Activated T-cell treated with anti-CD3 and anti-CD28 coated beads for 24 hours (primary cell): ENCODE data around the gene ZFP62.
A peak's percentile ranks its signal among the peaks of the same experiment; 100 is the strongest.

Experiments
- DNase-seq: peaks from one replicate; pipeline ENCODE4 v3.0.0-alpha.2; 2020; ENCODE audit warnings: low read depth

The ZFP62 gene

GRCh38 chr5:180810210-180810958, 50.7 kb downstream of the ZFP62 start:
- DNase-seq, result peak; percentile 91

- peak; percentile 82 for DNase-seq
Observed at GRCh38 chr5:180809403-180810209, 51.5 kb downstream of the ZFP62 start.

GRCh38 chr5:180808461-180809000, 52.5 kb downstream of the ZFP62 start:
- no peak for DNase-seq

- no peak for DNase-seq
Observed at GRCh38 chr5:180807654-180808414, 53.2 kb downstream of the ZFP62 start.

- no peak for DNase-seq
Observed at GRCh38 chr5:180807046-180807445, 54.0 kb downstream of the ZFP62 start.

- DNase-seq, result no peak
Observed at GRCh38 chr5:180806351-180807011, 54.6 kb downstream of the ZFP62 start.

- DNase-seq, result no peak
Observed at GRCh38 chr5:180804129-180804618, 56.9 kb downstream of the ZFP62 start.

GRCh38 chr5:180803181-180804128, 57.6 kb downstream of the ZFP62 start:
- peak; percentile 84 for DNase-seq

GRCh38 chr5:180802325-180803180, 58.5 kb downstream of the ZFP62 start, which contains the start of gene MGAT1:
Gene MGAT1, minus strand, starts transcription at chr5:180802806. Its CDS starts 9,835 bp downstream, at chr5:180792971.
- DNase-seq, result peak; percentile 70

GRCh38 chr5:180801596-180802324, 59.3 kb downstream of the ZFP62 start:
- DNase-seq, result no peak

- no peak for DNase-seq
Observed at GRCh38 chr5:180799902-180800801, 60.9 kb downstream of the ZFP62 start.

- no peak for DNase-seq
Observed at GRCh38 chr5:180799194-180799593, 61.9 kb downstream of the ZFP62 start.

- DNase-seq, result no peak
Observed at GRCh38 chr5:180798193-180798592, 62.9 kb downstream of the ZFP62 start.
